ENCODE measurements around the gene HPS6. TPM values are rescaled to one million over a fixed set of nuclear protein-coding genes. Genes with fewer than 3 reads are reported as not detected.
"Not testable (repeated sequence)": the region's sequence is repeated elsewhere in the genome, so short reads cannot be mapped to it uniquely, and the experiment has no call there.

HPS6 gene
- 21.9 TPM for polyA plus RNA-seq

DNA sequence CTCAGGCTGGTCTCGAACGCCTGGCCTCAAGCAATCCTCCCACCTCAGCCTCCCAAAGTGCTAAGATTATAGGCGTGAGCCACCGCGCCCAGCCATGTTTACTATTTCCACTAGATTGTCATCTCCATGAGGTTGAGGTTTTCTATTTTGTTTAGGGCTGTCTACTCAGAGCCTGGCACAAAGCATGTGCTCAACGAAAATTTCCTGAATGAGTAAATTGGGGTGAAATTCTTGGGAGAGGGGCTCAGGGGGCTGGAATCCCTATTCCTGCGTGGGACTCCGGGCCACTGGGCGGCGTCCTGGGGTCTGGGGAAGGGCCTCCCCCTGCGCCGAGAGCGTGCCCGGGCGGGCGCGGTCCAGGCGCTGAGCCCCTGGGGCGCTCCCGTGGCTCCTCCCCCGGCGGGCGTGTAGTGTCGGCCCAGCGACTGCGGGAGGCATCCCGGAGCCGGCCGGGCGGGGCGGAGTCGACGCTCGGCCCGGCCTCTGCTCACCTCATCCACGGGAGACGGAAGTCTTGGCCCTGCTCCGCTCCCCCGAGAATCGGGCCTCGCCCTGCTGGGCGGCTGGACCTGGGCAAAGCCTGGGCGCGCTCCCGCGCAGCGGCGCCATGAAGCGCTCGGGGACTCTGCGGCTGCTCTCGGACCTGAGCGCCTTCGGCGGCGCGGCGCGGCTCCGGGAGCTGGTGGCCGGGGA, at the start of gene HPS6:
Gene HPS6, plus strand, starts transcription at position 482 of the 693 bp plus-strand sequence. Its CDS starts 126 bp downstream, at position 608.
- peak within 1 kb of the TSS; percentile 87 to 96 (median 92) for H3K27ac Mint-ChIP-seq
- H3K36me3 Mint-ChIP-seq = no peaks in the 10 kb centered on the region
- H3K27me3 Mint-ChIP-seq = no peaks in the 10 kb centered on the region
- peaks cover 9 to 20% (median 13%) of the 10 kb centered on the region in 3 donors for H3K4me1 Mint-ChIP-seq
- peak within 1 kb of the TSS; percentile 88 to 96 (median 94) for H3K4me3 Mint-ChIP-seq
- H3K9me3 Mint-ChIP-seq = no peaks in the 10 kb centered on the region

DNA sequence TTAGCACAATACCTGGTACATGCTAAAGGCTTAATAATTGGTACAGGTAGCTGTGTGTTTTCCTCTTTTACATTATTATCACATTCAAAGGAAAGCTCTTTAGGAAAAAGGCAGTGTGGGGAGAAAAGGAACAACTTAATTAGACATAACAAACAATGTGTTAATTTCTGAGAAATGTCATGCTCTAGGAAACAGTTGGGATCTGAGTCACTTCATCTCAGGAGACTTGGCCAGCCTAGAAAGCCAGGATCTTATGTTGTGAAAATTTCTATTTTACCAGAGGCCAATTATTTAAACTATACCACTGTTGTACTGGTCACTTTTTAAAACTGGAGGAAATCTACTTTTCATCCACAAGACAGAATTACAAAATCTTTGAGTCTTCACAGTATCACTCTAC, 48.7 kb upstream of the HPS6 start:
- peak overlapping the region in 1 of 4 donors; percentile 19 for H3K4me3 Mint-ChIP-seq

DNA sequence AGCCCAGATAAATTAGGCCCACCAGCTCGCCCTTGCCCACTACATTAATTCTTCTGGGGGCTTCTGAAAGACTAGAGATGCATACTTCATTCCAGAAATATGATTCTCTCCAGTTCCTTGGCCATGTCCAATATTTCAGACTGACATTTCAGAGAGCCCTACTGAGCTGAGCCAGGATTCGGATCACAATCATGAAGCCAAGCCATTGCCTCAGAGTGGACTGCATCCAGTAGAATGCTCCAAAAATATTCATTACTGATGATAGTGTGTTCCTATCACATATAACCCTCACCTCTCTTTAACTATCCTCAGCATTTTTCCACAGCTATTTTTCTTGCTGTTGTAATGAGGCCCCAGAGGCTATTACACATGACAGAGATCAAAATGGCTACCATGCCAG, 47.9 kb upstream of the HPS6 start:
- Mint-ChIP-seq H3K27ac (no peak overlapping the region), H3K9me3 (no peaks in the 10 kb centered on the region), H3K36me3 (peaks cover 2% of the 10 kb centered on the region), H3K4me1 (peaks cover 0 to 3% (median 0%) of the 10 kb centered on the region in 3 donors), H3K27me3 (no peaks in the 10 kb centered on the region), H3K4me3 (no peak overlapping the region)

More for the DNA sequence above, 48.7 kb upstream of the HPS6 start:
- Mint-ChIP-seq H3K36me3 (peaks cover 2% of the 10 kb centered on the region), H3K4me1 (peaks cover 0 to 4% (median 0%) of the 10 kb centered on the region in 3 donors), H3K27me3 (no peaks in the 10 kb centered on the region), H3K9me3 (no peaks in the 10 kb centered on the region), H3K27ac (no peak overlapping the region)

DNA sequence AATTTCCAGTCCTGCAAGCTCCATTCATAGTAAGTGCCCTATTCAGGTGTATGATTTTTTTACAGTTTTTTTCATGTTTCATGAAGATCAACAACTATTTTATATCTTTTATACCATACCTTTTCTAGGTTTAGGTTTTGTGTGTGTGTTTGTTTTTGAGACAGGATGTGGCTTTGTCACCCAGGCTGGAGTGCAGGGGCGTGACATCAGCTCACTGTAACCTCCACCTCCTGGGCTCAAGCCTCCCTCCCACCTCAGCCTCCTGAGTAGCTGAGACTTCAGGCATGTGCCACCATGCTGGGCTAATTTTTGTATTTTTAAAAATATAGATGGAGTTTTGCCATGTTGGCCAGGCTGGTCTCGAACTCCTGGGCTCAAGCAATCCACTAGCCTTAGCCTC, 44.2 kb upstream of the HPS6 start:
- no peaks in the 10 kb centered on the region for H3K9me3 Mint-ChIP-seq
- no peak overlapping the region for H3K27ac Mint-ChIP-seq
- H3K4me1 Mint-ChIP-seq = peaks cover 0 to 1% (median 1%) of the 10 kb centered on the region in 3 donors
- no peaks in the 10 kb centered on the region for H3K27me3 Mint-ChIP-seq
- no peak overlapping the region for H3K4me3 Mint-ChIP-seq
- peaks cover 2% of the 10 kb centered on the region for H3K36me3 Mint-ChIP-seq

DNA sequence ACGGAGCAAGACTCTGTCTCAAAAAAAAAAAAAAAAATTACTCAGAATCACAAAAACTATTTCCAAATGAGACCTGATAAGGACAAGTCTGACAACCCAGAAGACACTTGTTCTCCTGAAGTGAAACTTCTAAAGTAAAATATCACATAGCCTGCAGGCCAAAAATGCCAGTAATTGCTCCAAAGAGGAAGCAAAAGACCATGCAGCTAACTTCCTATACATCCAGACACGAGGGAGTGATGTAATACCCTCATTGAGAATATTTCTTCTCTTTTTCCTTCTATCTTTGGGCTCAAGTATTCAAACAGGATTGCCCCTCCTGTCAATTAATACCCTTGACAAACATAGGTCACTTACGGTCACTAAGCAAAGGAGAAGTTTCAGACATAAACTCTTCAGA, 40.4 kb upstream of the HPS6 start:
- H3K27ac Mint-ChIP-seq = no peak overlapping the region
- no peaks in the 10 kb centered on the region for H3K9me3 Mint-ChIP-seq
- H3K4me3 Mint-ChIP-seq = no peak overlapping the region
- peaks cover 0 to 1% (median 1%) of the 10 kb centered on the region in 3 donors for H3K4me1 Mint-ChIP-seq
- H3K36me3 Mint-ChIP-seq = peaks cover 7% of the 10 kb centered on the region
- no peaks in the 10 kb centered on the region for H3K27me3 Mint-ChIP-seq

DNA sequence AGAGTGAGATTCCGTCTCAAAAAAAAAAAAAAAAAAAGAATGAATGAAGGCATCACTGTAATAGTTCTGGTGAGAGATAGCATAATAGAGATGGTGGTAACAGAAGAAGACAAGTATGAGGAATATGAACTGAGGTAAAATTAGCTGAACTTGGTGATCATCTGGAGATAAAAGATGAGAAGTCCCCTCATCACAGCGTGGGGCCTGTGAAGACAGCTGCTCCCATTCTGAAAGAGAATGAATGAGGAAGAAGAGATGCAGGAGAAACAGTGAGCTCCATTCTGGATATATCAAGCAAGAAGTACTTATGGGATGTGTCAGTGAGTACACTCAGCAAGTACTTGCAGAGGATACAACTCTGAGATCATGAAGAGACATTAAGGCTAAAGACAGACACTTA, 37.9 kb upstream of the HPS6 start:
- peaks cover 7% of the 10 kb centered on the region for H3K36me3 Mint-ChIP-seq
- no peak overlapping the region for H3K27ac Mint-ChIP-seq
- H3K9me3 Mint-ChIP-seq = no peaks in the 10 kb centered on the region
- peaks cover 0 to 1% (median 0%) of the 10 kb centered on the region in 3 donors for H3K4me1 Mint-ChIP-seq
- H3K4me3 Mint-ChIP-seq = no peak overlapping the region
- no peaks in the 10 kb centered on the region for H3K27me3 Mint-ChIP-seq

DNA sequence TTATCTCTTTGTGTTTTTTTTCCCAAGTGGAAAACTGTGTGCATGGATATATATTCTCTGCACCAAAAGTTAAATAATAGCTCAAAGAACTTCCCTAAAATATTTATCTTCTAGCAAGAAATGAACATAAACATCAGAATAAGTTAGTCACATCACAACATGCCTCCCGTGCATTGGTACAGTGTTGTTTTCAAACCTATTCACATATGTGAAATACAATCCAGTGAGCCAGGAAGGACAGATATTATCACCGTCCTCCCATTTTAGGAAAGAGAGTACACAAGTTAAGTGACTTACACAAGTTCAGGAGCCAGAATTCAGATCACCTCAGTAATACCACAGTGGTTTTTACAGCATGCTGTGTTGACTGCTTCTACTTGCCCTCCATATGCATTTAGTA, 31.4 kb upstream of the HPS6 start:
- Mint-ChIP-seq H3K4me1 (peaks cover 0 to 1% (median 0%) of the 10 kb centered on the region in 3 donors), H3K4me3 (no peak overlapping the region), H3K27me3 (no peaks in the 10 kb centered on the region), H3K36me3 (peaks cover 1% of the 10 kb centered on the region), H3K27ac (no peak overlapping the region), H3K9me3 (no peaks in the 10 kb centered on the region)

DNA sequence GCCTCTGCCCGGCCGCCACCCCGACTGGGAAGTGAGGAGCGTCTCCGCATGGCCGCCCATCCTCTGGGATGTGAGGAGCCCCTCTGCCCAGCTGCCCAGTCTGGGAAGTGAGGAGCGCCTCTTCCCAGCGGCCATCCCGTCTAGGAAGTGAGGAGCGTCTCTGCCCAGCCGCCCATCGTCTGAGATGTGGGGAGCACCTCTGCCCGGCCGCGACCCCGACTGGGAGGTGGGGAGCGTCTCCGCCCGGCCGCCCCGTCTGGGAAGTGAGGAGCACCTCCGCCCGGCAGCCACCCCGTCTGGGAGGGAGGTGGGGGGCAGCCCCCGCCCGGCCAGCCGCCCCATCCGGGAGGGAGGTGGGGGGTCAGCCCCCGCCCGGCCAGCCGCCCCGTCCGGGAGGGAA, 29.3 kb upstream of the HPS6 start:
- not testable (repeated sequence) for H3K36me3 Mint-ChIP-seq, H3K27me3 Mint-ChIP-seq, H3K4me1 Mint-ChIP-seq, H3K9me3 Mint-ChIP-seq, H3K4me3 Mint-ChIP-seq, H3K27ac Mint-ChIP-seq

DNA sequence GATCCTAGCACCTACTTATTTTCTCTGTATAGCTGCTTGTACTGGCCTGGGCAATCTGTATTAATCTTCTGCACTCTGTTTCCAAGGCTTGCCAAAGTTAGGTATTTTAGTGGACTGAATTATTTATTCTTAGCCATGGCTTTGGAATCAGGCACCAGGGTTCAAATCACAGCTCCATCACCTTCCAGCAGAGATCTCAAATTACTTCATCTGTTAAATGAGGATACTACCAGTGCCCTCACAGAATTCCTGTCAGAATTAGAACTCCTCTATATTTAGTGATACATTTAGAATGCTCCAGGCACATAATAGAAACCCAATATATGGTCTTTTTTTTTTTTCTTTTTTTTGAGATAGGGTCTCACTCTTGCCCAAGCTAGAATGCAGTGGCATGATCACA, 26.7 kb upstream of the HPS6 start:
- no peaks in the 10 kb centered on the region for H3K9me3 Mint-ChIP-seq
- no peak overlapping the region for H3K4me3 Mint-ChIP-seq
- no peaks in the 10 kb centered on the region for H3K36me3 Mint-ChIP-seq
- H3K27me3 Mint-ChIP-seq = no peaks in the 10 kb centered on the region
- H3K27ac Mint-ChIP-seq = no peak overlapping the region
- H3K4me1 Mint-ChIP-seq = peaks cover 8 to 13% (median 10%) of the 10 kb centered on the region in 3 donors

DNA sequence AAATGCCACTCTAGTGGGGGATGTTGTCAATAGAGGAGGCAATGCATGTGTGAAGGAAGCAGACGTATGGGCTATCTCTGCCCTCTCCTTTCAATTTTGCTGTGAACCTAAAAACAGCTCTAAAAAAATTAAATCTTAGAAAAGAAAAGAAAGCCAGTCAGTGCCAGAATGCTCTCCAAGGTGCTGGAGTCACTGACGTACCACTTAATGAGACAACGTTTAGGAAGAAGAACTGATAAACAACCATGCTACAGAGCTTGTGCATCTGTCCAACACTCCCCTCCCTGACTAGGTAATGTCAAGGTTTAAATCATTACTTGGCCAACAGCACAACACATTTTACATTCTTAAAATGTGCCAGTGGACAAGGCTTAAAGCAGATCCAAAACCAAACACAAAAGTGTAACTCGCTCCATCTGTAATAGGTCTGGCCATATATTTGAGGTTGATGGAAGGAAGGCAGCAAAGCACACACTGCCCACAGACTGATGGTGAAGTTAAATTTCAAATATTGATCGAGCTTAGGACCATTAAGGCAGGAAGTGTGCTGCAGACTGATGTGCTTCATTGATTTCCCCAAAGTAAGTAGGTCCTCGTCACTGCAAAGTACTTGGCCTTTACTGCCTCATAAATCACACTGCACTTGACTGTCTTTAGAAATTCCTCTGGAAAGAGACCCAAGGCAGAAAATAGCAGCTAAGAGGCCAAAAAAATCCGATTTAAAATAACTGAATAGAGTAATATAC, 24.7 kb upstream of the HPS6 start:
- Mint-ChIP-seq H3K27me3 (no peaks in the 10 kb centered on the region), H3K4me1 (peaks cover 11 to 18% (median 17%) of the 10 kb centered on the region in 3 donors), H3K27ac (no peak overlapping the region), H3K4me3 (no peak overlapping the region), H3K36me3 (no peaks in the 10 kb centered on the region), H3K9me3 (no peaks in the 10 kb centered on the region)

DNA sequence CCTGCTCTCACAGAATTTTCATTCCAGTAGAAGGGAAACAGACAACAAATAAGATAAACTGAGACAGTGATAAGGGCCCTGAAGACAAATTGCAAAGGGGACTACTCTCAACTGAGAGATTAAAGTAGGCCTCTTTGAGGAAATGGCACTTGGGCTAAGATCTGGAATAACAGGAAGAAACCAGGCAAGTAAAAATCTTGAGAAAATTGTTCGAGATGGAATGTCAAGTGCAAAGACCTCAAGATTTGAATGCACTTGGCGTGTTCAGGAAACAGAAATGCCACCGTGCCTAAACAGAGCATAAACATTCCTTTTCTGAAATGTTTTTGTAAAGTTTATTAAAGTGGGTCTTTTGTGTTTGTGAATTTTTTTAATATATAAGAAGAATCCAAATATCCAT, 19.9 kb upstream of the HPS6 start:
- Mint-ChIP-seq H3K9me3 (no peaks in the 10 kb centered on the region), H3K4me3 (no peak overlapping the region), H3K4me1 (peaks cover 23 to 33% (median 31%) of the 10 kb centered on the region in 3 donors), H3K27me3 (no peaks in the 10 kb centered on the region), H3K27ac (no peak overlapping the region), H3K36me3 (no peaks in the 10 kb centered on the region)

DNA sequence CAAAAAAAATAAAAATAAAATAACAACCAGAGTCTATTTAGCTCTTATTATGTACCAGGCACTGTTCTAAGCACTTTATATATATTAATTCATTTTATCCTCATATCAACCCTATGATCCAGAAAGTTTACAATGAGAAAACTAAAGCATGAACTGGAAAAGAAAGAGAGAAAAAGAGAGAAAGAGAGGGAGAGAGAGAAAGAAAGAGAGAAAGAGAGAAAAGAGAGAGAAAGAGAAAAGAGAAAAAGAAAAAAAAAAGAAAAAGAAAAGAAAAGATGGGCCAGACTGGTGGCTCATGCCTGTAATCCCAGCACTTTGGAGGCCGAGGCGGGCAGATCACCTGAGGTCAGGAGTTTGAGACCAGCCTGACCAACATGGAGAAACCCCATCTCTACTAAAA, 19.1 kb upstream of the HPS6 start:
- peaks cover 19 to 29% (median 27%) of the 10 kb centered on the region in 3 donors for H3K4me1 Mint-ChIP-seq
- H3K4me3 Mint-ChIP-seq = no peak overlapping the region
- H3K27ac Mint-ChIP-seq = no peak overlapping the region
- no peaks in the 10 kb centered on the region for H3K36me3 Mint-ChIP-seq
- H3K9me3 Mint-ChIP-seq = no peaks in the 10 kb centered on the region
- H3K27me3 Mint-ChIP-seq = no peaks in the 10 kb centered on the region

DNA sequence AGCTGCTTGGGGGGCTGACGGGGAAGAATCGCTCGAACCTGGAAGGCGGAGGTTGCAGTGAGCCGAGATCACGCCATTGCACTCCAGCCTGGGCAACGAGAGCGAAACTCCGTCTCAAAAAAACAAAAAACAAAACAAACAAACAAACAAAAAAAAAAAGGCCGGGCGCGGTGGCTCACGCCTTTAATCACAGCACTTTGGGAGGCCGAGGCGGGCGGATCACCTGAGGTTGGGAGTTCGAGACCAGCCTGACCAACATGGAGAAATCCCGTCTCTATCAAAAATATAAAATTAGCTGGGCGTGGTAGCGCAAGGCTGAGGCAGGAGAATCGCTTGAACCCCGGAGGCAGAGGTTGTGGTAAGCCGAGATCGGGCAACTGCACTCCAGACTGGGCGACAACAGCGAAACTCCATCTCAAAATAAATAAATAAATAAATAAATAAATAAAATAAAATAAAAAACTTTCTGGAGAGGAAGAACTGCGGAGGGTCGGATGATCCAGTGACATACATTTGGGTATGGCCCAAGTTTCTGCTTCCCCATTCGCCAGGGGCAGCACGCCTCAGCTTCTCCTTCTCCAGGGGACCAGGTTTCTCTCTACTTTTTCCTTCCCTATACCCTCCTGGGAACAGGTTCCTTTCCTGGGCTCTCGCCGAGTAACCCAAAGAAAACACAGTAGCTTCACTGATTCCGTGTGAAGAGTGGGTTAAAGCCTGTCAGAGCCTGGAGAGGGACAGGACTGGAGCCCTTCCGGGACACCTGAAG, 10.1 kb upstream of the HPS6 start:
- not testable (repeated sequence) for H3K27me3 Mint-ChIP-seq, H3K9me3 Mint-ChIP-seq, H3K36me3 Mint-ChIP-seq
- Mint-ChIP-seq H3K4me1 (peaks cover 19 to 32% (median 28%) of the 10 kb centered on the region in 3 donors), H3K4me3 (peak overlapping the region; percentile 82 to 99 (median 96)), H3K27ac (peak overlapping the region; percentile 91 to 98 (median 95))

DNA sequence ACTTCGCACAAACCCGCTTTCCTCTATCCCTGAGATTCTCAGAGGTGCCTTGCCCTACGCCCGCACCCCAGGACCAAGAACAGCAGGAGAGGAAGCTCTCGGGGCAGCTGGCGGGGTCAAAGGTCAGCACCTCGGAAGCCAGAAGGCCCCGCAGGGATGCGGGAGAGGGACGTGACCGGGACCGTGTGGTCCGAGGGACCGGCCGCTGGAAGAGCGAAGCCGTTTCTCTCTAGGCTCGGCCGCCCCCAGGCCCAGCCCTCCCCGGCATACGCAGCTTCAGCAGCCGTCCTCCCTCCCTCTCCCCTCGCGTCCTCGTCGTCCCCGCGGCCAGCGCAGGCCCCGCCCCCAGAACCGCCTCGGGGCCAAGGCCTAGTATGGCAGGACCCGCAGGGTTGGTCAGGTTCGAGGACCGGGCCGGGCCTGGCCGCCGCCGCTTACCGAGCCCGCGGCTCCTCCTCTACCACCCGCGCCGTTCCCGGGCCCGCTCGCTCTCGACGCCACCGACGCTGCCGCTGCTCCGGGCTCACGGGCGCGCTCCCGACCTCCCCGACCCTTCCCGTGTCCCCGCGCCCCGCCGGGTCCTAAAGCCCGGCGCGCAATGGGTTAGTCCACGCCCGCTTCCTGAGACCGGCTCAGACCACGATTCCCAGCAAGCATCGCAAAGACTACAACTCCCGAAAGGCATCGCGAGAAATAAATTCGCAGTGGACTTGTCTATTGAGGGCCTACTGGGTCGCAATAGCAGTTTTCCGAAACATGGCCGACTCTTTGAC, 9.3 kb upstream of the HPS6 start, which contains the start of gene ARMH3:
Gene ARMH3, minus strand, starts transcription at position 527 of the 773 bp plus-strand sequence. CDS start 16,059 bp downstream, outside the sequence.
- Mint-ChIP-seq H3K27me3 (no peaks in the 10 kb centered on the region), H3K4me1 (peaks cover 19 to 32% (median 28%) of the 10 kb centered on the region in 3 donors), H3K9me3 (no peaks in the 10 kb centered on the region), H3K36me3 (no peaks in the 10 kb centered on the region), H3K4me3 (peak within 1 kb of the TSS; percentile 82 to 99 (median 96)), H3K27ac (peak within 1 kb of the TSS; percentile 91 to 98 (median 95))
